HUES48 (cell line): ENCODE measurements around the gene TTF2.
"Not testable (repeated sequence)": the region's sequence is repeated elsewhere in the genome, so short reads cannot be mapped to it uniquely, and the experiment has no call there.

Source experiments
- H3K27ac ChIP-seq: one replicate; pipeline ENCODE4 v1.7.0; 2013; ENCODE audit warnings: low read depth, low read length, inconsistent platforms
- H3K27me3 ChIP-seq: 2 replicates; pipeline ENCODE4 v1.6.1; 2013; ENCODE audit warnings: mild to moderate bottlenecking, low read length; ENCODE audit not compliant: control insufficient read depth, insufficient read depth
- H3K36me3 ChIP-seq: 2 replicates; pipeline ENCODE4 v1.6.1; 2013; ENCODE audit warnings: low read length; ENCODE audit not compliant: control insufficient read depth, insufficient read depth
- H3K4me1 ChIP-seq: 2 replicates; pipeline ENCODE4 v1.6.1; 2013; ENCODE audit warnings: mild to moderate bottlenecking, low read length; ENCODE audit not compliant: control insufficient read depth, insufficient read depth
- H3K4me3 ChIP-seq: 2 replicates; pipeline ENCODE4 v1.5.1; 2013; ENCODE audit warnings: mild to moderate bottlenecking, low read depth, low read length
- H3K9ac ChIP-seq: 2 replicates; pipeline ENCODE4 v1.6.1; 2013; ENCODE audit warnings: mild to moderate bottlenecking, low read depth, low read length, moderate library complexity
- H3K9me3 ChIP-seq: 2 replicates; pipeline ENCODE4 v1.6.1; 2013; ENCODE audit warnings: low read length; ENCODE audit not compliant: control insufficient read depth, insufficient read depth

TTF2 gene

DNA sequence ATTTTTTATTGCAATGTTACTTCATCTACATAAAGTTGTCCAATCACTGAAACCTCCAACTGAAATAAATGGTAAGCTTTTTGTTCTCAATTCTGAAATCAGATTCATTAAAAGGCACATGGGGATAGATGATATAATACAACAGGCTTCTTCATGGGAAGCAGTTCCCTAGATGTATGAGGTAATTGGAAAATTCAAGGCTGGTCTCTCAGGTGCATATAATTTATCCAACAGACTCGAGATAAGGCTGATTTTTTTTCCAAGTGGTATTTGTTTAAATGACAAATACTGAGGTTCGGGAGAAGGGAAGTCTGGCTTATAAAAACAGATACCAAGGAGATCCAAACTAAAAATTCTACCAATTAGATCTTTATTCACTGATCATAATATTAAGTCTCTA lies 47.2 kb downstream of the TTF2 start:
- H3K27me3 ChIP-seq, result no peaks in the 10 kb centered on the region
- peaks cover 6% of the 10 kb centered on the region for H3K4me1 ChIP-seq
- H3K27ac ChIP-seq, result no peak overlapping the region
- no peak overlapping the region for H3K4me3 ChIP-seq
- no peaks in the 10 kb centered on the region for H3K9me3 ChIP-seq
- H3K9ac ChIP-seq, result no peak overlapping the region
- H3K36me3 ChIP-seq, result peaks cover 86% of the 10 kb centered on the region

DNA sequence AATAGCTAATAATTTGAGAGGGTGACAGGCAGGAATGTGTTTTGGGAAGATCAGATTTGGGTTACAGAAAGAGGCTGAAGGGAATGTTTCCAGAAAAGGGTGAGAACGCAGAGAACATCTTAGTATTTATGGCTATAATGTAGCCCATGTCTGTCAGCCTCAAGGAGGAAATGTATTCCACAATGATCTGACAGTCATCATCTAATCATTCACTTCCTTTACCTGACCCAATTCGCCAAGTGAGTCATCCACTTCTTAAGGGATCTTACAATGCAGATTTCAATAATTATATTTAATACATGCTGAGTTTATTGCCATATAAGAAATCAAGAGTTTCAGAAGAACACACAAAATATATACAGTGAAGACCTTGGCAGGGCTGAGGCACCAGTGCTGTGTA lies 50.6 kb downstream of the TTF2 start:
- Histone ChIP-seq H3K9me3 (no peaks in the 10 kb centered on the region), H3K27ac (no peak overlapping the region), H3K36me3 (peaks cover 88% of the 10 kb centered on the region)

DNA sequence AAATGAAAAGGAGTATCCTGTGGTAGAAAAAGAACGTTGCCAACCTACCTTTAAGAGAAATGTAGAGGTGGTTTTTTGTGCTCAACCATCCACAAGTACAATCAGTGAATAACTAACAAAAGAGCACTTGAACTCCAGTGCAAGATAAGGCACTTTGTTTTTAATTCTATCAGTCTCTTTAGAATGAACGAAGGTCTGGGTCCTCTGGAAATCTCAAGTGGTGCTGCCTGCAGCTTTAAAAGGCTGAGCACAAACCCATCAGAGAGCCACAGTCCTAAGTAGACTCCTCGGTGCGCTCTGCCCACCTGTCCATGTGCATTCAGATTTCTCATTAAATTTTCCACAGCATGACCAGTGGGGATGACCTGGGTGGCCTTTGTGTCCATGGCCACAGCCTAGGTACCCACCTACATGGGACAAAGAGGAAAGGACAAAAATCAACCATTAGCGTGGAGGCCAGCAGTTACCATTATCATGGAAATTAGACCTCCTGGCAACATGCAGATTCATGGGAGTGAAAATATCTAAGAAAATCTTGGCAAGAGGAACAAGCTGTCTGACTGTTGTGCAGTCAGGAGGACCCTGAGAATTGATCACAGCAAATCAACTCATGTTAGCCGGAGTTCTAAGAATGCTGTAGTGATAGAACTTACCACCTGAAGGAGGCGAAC lies 52.1 kb downstream of the TTF2 start:
- Histone ChIP-seq H3K9me3 (no peaks in the 10 kb centered on the region), H3K4me3 (no peak overlapping the region), H3K27me3 (no peaks in the 10 kb centered on the region), H3K27ac (peak overlapping the region; percentile 14), H3K36me3 (peaks cover 88% of the 10 kb centered on the region), H3K4me1 (peaks cover 8% of the 10 kb centered on the region), H3K9ac (no peak overlapping the region)

More for the DNA sequence above, 50.6 kb downstream of the TTF2 start:
- Histone ChIP-seq H3K4me3 (no peak overlapping the region), H3K4me1 (peaks cover 8% of the 10 kb centered on the region), H3K9ac (no peak overlapping the region), H3K27me3 (no peaks in the 10 kb centered on the region)

DNA sequence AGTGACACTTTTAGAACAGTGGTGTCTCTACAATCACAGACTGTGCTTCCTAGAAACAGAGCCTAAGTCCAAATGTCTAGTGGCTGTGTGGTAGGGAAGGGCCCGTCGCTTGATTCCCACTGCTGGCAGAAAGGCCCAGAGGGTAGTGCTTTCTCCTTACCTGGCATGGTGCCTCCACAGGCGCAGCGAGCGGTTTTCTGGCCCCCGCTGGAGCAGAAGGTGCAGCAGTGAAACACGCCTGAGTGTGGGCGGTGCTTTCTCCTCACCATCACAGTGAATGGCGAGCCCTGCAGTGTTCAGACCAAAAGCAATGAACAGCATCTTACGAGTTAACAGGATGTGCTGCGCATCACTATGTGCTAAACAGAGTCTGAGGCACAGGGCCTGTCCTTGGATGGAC lies 53.1 kb downstream of the TTF2 start:
- Histone ChIP-seq H3K36me3 (peaks cover 92% of the 10 kb centered on the region), H3K9ac (no peak overlapping the region), H3K4me3 (no peak overlapping the region), H3K27ac (no peak overlapping the region), H3K27me3 (no peaks in the 10 kb centered on the region), H3K9me3 (no peaks in the 10 kb centered on the region), H3K4me1 (peaks cover 8% of the 10 kb centered on the region)

DNA sequence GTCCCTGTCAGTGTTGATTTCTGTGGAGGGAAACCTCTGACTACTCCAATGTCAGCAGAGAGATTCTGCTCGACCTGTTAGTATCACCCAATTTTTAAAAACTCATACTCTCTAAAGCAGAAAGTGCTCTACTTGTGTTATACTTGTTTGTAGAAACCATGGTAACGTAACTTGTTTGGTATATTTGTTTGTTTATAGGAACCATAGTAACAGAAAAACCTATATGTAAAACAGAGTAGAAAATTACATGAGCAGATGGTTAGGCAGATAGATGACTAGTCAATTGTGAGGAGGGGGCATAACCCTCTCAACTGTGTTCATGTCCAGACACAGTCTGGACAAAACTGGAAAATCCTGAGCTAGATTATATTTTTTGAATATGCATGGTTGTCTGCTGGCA lies 54.8 kb downstream of the TTF2 start:
- Histone ChIP-seq H3K4me3 (no peak overlapping the region), H3K27ac (no peak overlapping the region), H3K27me3 (no peaks in the 10 kb centered on the region), H3K36me3 (peaks cover 83% of the 10 kb centered on the region), H3K9ac (no peak overlapping the region), H3K4me1 (peaks cover 8% of the 10 kb centered on the region), H3K9me3 (no peaks in the 10 kb centered on the region)

DNA sequence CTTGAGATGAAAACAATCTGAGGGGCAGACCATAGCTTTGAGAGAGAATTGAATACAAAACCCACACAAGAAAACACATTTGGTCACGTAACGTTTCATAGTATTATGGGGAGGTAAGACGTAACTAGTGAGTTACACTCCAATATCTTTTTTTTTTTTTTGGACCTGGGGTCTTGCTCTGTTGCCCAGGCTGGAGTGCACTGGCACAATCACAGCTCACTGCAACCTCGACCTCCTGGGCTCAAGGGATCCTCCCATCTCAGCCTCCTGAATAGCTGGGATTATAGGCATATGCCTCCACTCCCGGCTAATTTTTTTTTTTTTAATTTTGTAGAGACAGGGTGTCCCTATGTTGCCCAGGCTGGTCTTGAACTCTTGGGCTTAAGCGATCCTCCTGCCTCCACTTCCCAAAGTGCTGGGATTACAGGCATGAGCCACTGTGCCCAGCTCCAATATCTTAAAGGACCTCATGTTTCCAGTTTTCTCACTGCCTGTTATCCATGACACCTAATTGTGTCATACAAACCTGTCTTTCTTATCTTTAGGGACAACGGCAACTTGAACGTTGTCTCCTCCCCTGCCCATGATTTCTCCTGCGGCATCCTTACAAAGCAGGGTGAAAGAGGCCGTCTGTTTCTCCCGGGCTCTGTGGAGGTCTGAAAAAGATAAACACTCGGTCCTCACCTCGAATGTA lies 56.1 kb downstream of the TTF2 start:
- Histone ChIP-seq H3K4me1 (peaks cover 12% of the 10 kb centered on the region), H3K36me3 (peaks cover 72% of the 10 kb centered on the region), H3K9ac (no peak overlapping the region), H3K4me3 (no peak overlapping the region), H3K27ac (no peak overlapping the region), H3K9me3 (no peaks in the 10 kb centered on the region), H3K27me3 (no peaks in the 10 kb centered on the region)

DNA sequence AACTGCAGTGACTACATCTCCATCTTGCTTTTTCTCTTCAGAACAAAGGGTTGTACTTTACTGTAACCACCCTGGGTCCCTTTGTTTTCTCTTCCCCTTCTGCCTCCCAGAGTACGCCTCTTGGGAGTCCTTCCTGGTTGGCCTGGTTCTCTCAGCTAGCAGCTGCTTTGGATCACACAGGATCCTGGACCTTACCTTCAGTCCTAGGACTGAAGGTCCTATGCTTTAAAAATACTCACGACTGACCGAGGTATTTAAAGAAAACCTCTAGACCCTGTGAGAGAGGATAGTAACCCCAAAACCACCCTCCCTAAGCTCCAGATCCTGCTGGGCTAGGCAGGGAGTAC lies 56.6 kb downstream of the TTF2 start:
- no peaks in the 10 kb centered on the region for H3K27me3 ChIP-seq
- no peaks in the 10 kb centered on the region for H3K9me3 ChIP-seq
- no peak overlapping the region for H3K4me3 ChIP-seq
- H3K9ac ChIP-seq, result no peak overlapping the region
- no peak overlapping the region for H3K27ac ChIP-seq
- H3K36me3 ChIP-seq, result peaks cover 71% of the 10 kb centered on the region
- H3K4me1 ChIP-seq, result peaks cover 12% of the 10 kb centered on the region

DNA sequence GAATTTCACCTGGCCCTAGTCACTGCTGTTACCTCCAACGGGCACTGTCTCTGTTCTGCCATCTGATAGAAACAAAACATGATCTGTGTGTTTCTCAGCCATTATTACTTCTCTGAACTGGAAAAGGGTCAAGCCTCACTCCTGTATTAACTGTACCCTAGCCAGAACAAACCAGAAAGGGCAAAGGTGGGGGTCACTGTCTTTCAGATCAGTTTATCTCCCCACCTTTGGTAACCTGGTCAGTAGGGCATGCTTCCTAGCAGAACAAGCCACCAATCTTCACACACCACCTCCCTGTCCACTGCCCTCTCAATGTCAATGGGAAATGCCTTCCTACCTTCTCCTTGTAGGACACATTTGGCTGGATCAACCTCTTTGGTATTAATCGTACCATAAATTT lies 57.6 kb downstream of the TTF2 start:
- H3K27me3 ChIP-seq, result no peaks in the 10 kb centered on the region
- peaks cover 11% of the 10 kb centered on the region for H3K4me1 ChIP-seq
- H3K4me3 ChIP-seq, result no peak overlapping the region
- H3K36me3 ChIP-seq, result peaks cover 61% of the 10 kb centered on the region
- no peaks in the 10 kb centered on the region for H3K9me3 ChIP-seq
- H3K9ac ChIP-seq, result no peak overlapping the region
- H3K27ac ChIP-seq, result no peak overlapping the region

DNA sequence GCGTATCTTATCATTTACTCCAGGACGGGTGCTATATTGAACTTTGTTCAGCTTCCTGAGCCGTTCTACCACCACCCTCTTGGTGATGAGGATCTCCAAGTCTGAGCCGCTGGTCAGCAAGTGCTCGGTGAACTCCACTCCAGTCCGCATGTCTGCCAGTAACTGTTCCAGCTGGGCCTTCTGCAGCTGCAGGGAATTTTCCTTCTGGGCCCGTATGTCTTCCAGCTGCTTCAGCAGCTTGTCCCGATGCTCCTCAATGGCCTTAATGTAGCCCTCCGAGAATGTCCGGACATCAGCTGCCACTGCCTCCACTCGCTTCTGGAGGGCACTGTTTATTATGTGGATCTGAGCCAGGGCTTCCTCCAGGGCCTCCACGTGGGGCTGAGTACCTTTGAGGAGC lies 58.0 kb downstream of the TTF2 start:
- Histone ChIP-seq H3K9me3 (no peaks in the 10 kb centered on the region), H3K9ac (no peak overlapping the region), H3K27me3 (no peaks in the 10 kb centered on the region), H3K27ac (no peak overlapping the region), H3K4me1 (peaks cover 11% of the 10 kb centered on the region), H3K36me3 (peaks cover 57% of the 10 kb centered on the region), H3K4me3 (no peak overlapping the region)

DNA sequence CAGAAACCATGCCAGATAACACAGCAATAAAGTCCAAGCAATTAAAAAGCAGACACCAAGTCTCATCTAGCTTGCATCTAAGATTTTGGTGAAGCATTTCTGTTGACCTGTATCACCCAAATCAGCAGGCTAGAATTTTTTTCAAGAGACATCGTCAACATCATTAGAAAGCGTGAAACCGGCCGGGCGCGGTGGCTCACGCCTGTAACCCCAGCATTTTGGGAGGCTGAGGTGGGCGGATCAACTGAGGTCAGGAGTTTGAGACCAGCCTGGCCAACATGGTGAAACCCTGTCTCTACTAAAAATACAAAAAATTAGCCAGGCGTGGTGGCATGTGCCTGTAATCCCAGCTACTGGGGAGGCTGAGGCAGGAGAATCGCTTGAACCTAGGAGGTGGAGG lies 59.0 kb downstream of the TTF2 start:
- not testable (repeated sequence) for H3K4me3 ChIP-seq, H3K27me3 ChIP-seq, H3K9ac ChIP-seq, H3K27ac ChIP-seq, H3K9me3 ChIP-seq
- peaks cover 48% of the 10 kb centered on the region for H3K36me3 ChIP-seq
- H3K4me1 ChIP-seq, result peaks cover 11% of the 10 kb centered on the region

DNA sequence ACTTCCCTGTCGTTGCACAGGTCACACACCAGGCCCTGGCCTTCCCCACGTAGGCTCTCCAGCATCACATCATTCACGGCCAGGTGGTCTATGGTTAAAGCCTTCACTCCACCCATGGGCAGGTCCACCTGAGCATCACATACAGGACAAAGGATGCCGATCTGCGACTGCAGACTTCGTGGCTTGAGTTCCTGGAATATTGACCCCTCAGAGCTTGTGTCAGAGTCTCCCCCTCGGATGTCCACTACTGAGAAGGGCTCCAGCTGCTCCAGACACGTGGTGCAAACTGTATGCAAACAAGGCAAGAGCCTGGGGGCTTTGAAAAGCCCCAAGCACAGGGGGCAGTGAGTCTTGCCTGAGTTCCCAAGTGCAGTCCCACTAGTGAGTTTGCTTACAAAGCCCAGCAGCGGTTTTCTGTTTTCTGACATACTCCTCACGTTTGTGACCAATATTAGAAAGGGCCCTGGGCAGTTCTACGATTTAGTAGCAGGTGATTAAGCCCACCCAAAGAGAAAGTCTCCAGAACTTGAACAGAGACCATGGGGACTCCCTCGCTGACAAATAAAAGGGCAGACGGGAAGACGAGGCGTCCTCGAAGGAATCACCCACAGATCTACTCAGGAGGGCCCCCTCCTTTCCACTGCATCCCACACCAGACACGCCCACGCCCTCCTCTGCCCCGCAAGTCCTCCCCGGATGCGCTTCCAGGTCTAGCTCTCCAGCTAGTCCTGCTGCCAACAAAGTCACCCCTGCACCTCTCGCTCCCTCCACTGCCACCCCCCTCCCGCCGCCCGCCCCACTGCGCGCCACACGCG lies 60.9 kb downstream of the TTF2 start:
- Histone ChIP-seq H3K4me3 (peak overlapping the region; percentile 87), H3K4me1 (peaks cover 19% of the 10 kb centered on the region), H3K27ac (peak overlapping the region; percentile 89), H3K9ac (peak overlapping the region; percentile 88; the same call in 1 of the 2 replicates), H3K27me3 (no peaks in the 10 kb centered on the region), H3K36me3 (peaks cover 29% of the 10 kb centered on the region), H3K9me3 (no peaks in the 10 kb centered on the region)
